K562 (cell line): ENCODE measurements around the gene SETX. TPM values are rescaled to one million over a fixed set of nuclear protein-coding genes. Genes with fewer than 3 reads are reported as not detected.
A peak's percentile ranks its signal among the peaks of the same experiment; 100 is the strongest.

Experiments
- CCNT2 ChIP-seq: IDR thresholded peaks from 2 replicates; pipeline ENCODE4 v1.6.1; 2011; ENCODE audit warnings: borderline replicate concordance, low read depth, mild to moderate bottlenecking, moderate library complexity, mixed read lengths, low read length; ENCODE audit not compliant: insufficient read length; ENCODE audit errors: extremely low read depth
- ELF1 ChIP-seq: fragments of 200-800 bp; sonication (Bioruptor generic); IDR thresholded peaks from 2 replicates; pipeline ENCODE4 v1.6.1; 2016; ENCODE audit warnings: missing genetic modification characterization, missing compliant biosample characterization
- GABPB1 ChIP-seq: sonication (generic); formaldehyde crosslinking; IDR thresholded peaks from 2 replicates; pipeline ENCODE4 v1.8.0; 2022; ENCODE audit warnings: mild to moderate bottlenecking, missing genetic modification reagents
- HNRNPL ChIP-seq: fragments of 200-400 bp; formaldehyde crosslinking; IDR thresholded peaks from 2 replicates; pipeline ENCODE4 v1.6.1; 2017; ENCODE audit warnings: low read depth, mild to moderate bottlenecking, low read length
- MED1 ChIP-seq: sonication (generic); formaldehyde crosslinking; IDR thresholded peaks from 2 replicates; pipeline ENCODE4 v1.8.1; 2023; ENCODE audit warnings: missing genetic modification reagents, borderline replicate concordance
- MTF1 ChIP-seq: fragments of 250-450 bp; sonication (Bioruptor Pico); IDR thresholded peaks from 2 replicates; pipeline ENCODE4 v1.9.0; 2021; ENCODE audit warnings: moderate library complexity, mild to moderate bottlenecking, inconsistent platforms, borderline replicate concordance
- NFIC ChIP-seq: fragments of 450-650 bp; IDR thresholded peaks from 2 replicates; pipeline ENCODE4 v1.6.1; 2017; ENCODE audit warnings: mild to moderate bottlenecking, inconsistent platforms
- PKNOX1 ChIP-seq: fragments of 450-650 bp; IDR thresholded peaks from 2 replicates; pipeline ENCODE4 v1.6.1; 2016
- POLR2AphosphoS5 ChIP-seq: IDR thresholded peaks from 2 replicates; pipeline ENCODE4 v1.6.1; 2011; ENCODE audit warnings: mild to moderate bottlenecking, low read depth, low read length, moderate library complexity; ENCODE audit not compliant: control insufficient read depth, insufficient read depth
- POLR2H ChIP-seq: IDR thresholded peaks from 2 replicates; pipeline ENCODE4 v1.6.1; 2016; ENCODE audit warnings: missing genetic modification characterization, low read depth, mild to moderate bottlenecking, control low read depth, missing compliant biosample characterization, moderate library complexity
- SOX6 ChIP-seq: fragments of 450-650 bp; IDR thresholded peaks from 2 replicates; pipeline ENCODE4 v1.6.1; 2014; ENCODE audit warnings: mild to moderate bottlenecking
- ZC3H4 ChIP-seq: sonication (generic); formaldehyde crosslinking; IDR thresholded peaks from 2 replicates; pipeline ENCODE4 v1.9.0; 2021; ENCODE audit warnings: missing genetic modification reagents, borderline replicate concordance
- ZMIZ1 ChIP-seq, 2 experiments: fragments of 150-350 bp in 1 of 2; IDR thresholded peaks; 2 replicates each; pipeline ENCODE4 v1.6.1; 2012 to 2016; ENCODE audit warnings: low read depth in 2 of 2, low read length in 2 of 2, mild to moderate bottlenecking in 1 of 2, moderate library complexity in 1 of 2
- ZNF146 ChIP-seq: IDR thresholded peaks from one replicate; pipeline ENCODE4 v1.6.1; 2018; ENCODE audit warnings: missing compliant biosample characterization; ENCODE audit not compliant: unreplicated experiment
- ZNF316 ChIP-seq: fragments of 450-650 bp; IDR thresholded peaks from 2 replicates; pipeline ENCODE4 v1.6.1; 2016
- ZNF511 ChIP-seq: sonication (generic); formaldehyde crosslinking; IDR thresholded peaks from 2 replicates; pipeline ENCODE4 v1.8.0; 2022; ENCODE audit warnings: mild to moderate bottlenecking, missing genetic modification reagents
- ZNF764 ChIP-seq: fragments of 250-450 bp; sonication (Bioruptor Pico); IDR thresholded peaks from 2 replicates; pipeline ENCODE4 v1.4.0; 2020; ENCODE audit warnings: low read depth, mild to moderate bottlenecking, moderate library complexity
- polyA plus RNA-seq, 8 experiments: library from polyadenylated mRNA; depleted of rRNA in 4 of 8; stranded (reverse) in 5 of 8; unstranded in 3 of 8; fragments of >200 nt; fragmentation: Nextera tagmentation in 2 of 8; fragmentation: Illumina TruSeq in 1 of 8; extraction: Ambion mirVana in 2 of 8; extraction: Trizol in 1 of 8; gene quantifications; 2 replicates each; pipeline versions ENCODE4 v1.2.1 to v1.2.3, GENCODE V29; 2011 to 2014; ENCODE audit warnings: inconsistent platforms in 1 of 8, missing spikeins in 1 of 8
- total RNA-seq, 7 experiments: library from RNA; depleted of rRNA in 6 of 7; stranded (reverse); fragments of >200 nt in 6 of 7; fragmentation: Illumina TruSeq in 2 of 7; extraction: Trizol in 2 of 7; gene quantifications; 2 replicates each; pipeline versions ENCODE4 v1.2.1 to v1.2.3, GENCODE V29; 2011 to 2021; ENCODE audit warnings: low replicate concordance in 1 of 7
- TF ChIP-seq, protein P1 (sequence below): fragments of 250-450 bp; sonication (Bioruptor Pico); IDR thresholded peaks from 2 replicates; pipeline ENCODE4 v1.8.0; 2022; ENCODE audit warnings: moderate library complexity, mild to moderate bottlenecking, inconsistent platforms
- TF ChIP-seq, protein P2 (sequence below): sonication (generic); formaldehyde crosslinking; IDR thresholded peaks from 2 replicates; pipeline ENCODE4 v1.9.0; 2022; ENCODE audit warnings: mild to moderate bottlenecking, missing genetic modification reagents
- TF ChIP-seq, protein P3 (sequence below): fragments of 200-800 bp; sonication (Bioruptor generic); IDR thresholded peaks from 2 replicates; pipeline ENCODE4 v1.6.1; 2017; ENCODE audit warnings: missing genetic modification characterization, missing compliant biosample characterization

SETX gene
- total and polyA plus RNA-seq, 9 of the 15 experiments (the other 6 are each of a cell fraction or from before 2014, with no cell fraction given), result 8.7 to 45.7 (median 28.7) TPM

- no peak for TF ChIP-seq ZNF316
- peak; percentile 82 for TF ChIP-seq ELF1 (tag)
- TF ChIP-seq ZNF511, result peak; percentile 66; the same call in 1 of the 2 replicates
- no peak for TF ChIP-seq ZNF764 (CRISPR knock-in tag)
- TF ChIP-seq MTF1 (CRISPR knock-in tag), result no peak
- TF ChIP-seq NFIC, result peak; percentile 85
- 0 out of 2 replicates have a peak, but pooled peaks have one; percentile 9 for TF ChIP-seq MED1 (CRISPR knock-in tag)
- TF ChIP-seq SOX6, result peak; percentile 32; the same call in 1 of the 2 replicates
- TF ChIP-seq ZC3H4 (CRISPR knock-in tag), result no peak
- TF ChIP-seq, protein P1, sequence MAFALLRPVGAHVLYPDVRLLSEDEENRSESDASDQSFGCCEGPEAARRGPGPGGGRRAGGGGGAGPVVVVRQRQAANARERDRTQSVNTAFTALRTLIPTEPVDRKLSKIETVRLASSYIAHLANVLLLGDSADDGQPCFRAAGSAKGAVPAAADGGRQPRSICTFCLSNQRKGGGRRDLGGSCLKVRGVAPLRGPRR (CRISPR knock-in tag), result no peak
- peak; percentile 84 for TF ChIP-seq POLR2AphosphoS5
- TF ChIP-seq CCNT2, result peak; percentile 81
- TF ChIP-seq PKNOX1, result peak; percentile 22; the same call in 1 of the 2 replicates
- TF ChIP-seq, protein P2, sequence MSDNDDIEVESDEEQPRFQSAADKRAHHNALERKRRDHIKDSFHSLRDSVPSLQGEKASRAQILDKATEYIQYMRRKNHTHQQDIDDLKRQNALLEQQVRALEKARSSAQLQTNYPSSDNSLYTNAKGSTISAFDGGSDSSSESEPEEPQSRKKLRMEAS, result peak; percentile 67
- peak; percentile 62; the same call in 1 of the 2 replicates for TF ChIP-seq HNRNPL
- TF ChIP-seq, protein P3, sequence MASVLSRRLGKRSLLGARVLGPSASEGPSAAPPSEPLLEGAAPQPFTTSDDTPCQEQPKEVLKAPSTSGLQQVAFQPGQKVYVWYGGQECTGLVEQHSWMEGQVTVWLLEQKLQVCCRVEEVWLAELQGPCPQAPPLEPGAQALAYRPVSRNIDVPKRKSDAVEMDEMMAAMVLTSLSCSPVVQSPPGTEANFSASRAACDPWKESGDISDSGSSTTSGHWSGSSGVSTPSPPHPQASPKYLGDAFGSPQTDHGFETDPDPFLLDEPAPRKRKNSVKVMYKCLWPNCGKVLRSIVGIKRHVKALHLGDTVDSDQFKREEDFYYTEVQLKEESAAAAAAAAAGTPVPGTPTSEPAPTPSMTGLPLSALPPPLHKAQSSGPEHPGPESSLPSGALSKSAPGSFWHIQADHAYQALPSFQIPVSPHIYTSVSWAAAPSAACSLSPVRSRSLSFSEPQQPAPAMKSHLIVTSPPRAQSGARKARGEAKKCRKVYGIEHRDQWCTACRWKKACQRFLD, result no peak
- peak; percentile 92 for TF ChIP-seq GABPB1 (CRISPR knock-in tag)
- 0 out of 4 replicates have a peak, but pooled peaks of 1 of the 2 experiments have one; percentile 46 for TF ChIP-seq ZMIZ1 (IDR thresholded peaks at IDR 0.05; ENCODE audit: low read depth in 2 of 2, low read length in 2 of 2)
- peak; percentile 62 for TF ChIP-seq POLR2H (tag)
- TF ChIP-seq ZNF146 (CRISPR knock-in tag), result no peak
Observed at GRCh38 chr9:132354637-132355355, at the start of gene SETX (continued).
